SK-N-SH treated with all-trans-retinoic acid at 6 μM for 48 hours (cell line): ENCODE results near the gene EIF4ENIF1.
A peak's percentile ranks its signal among the peaks of the same experiment; 100 is the strongest.

Experiments used
- ATAC-seq: fragments of 200-7000 bp; cut with Tn5 transposase; 3 replicates; pipeline ENCODE4 v1.9.1; 2020; ENCODE audit warnings: mild to moderate bottlenecking, moderate library complexity
- ARNTL ChIP-seq: fragments of 450-650 bp; formaldehyde crosslinking; IDR thresholded peaks from 2 replicates; pipeline ENCODE4 v1.5.0; 2020; ENCODE audit warnings: low read depth, mild to moderate bottlenecking, moderate library complexity, borderline replicate concordance
- BACH2 ChIP-seq: fragments of 250-450 bp; sonication (Bioruptor Pico); IDR thresholded peaks from 2 replicates; pipeline ENCODE4 v1.9.0; 2021; ENCODE audit warnings: mild to moderate bottlenecking, borderline replicate concordance
- CREB5 ChIP-seq: fragments of 250-450 bp; sonication (Bioruptor Pico); IDR thresholded peaks from 2 replicates; pipeline ENCODE4 v1.5.1; 2020; ENCODE audit warnings: low read depth, mild to moderate bottlenecking, moderate library complexity
- CSDC2 ChIP-seq: fragments of 250-450 bp; sonication (Bioruptor Pico); IDR thresholded peaks from 2 replicates; pipeline ENCODE4 v1.5.0; 2020; ENCODE audit warnings: mild to moderate bottlenecking, moderate library complexity
- CSRNP3 ChIP-seq: fragments of 250-450 bp; sonication (Bioruptor Pico); IDR thresholded peaks from 2 replicates; pipeline ENCODE4 v1.5.1; 2021; ENCODE audit warnings: mild to moderate bottlenecking, moderate library complexity
- ISL1 ChIP-seq: fragments of 250-450 bp; sonication (Bioruptor Pico); IDR thresholded peaks from 2 replicates; pipeline ENCODE4 v2.1.2; 2022; ENCODE audit warnings: mild to moderate bottlenecking, moderate library complexity
- OSR1 ChIP-seq: fragments of 250-450 bp; sonication (Bioruptor Pico); IDR thresholded peaks from 2 replicates; pipeline ENCODE4 v1.8.0; 2022; ENCODE audit warnings: moderate library complexity, mild to moderate bottlenecking, inconsistent platforms
- POU6F1 ChIP-seq: fragments of 250-450 bp; sonication (Bioruptor Pico); IDR thresholded peaks from 2 replicates; pipeline ENCODE4 v1.8.0; 2021; ENCODE audit warnings: low read depth, mild to moderate bottlenecking, moderate library complexity, borderline replicate concordance
- PPARA ChIP-seq: fragments of 250-450 bp; sonication (Bioruptor Pico); IDR thresholded peaks from 2 replicates; pipeline ENCODE4 v1.5.0; 2020; ENCODE audit warnings: mild to moderate bottlenecking, borderline replicate concordance
- SNAI2 ChIP-seq: fragments of 250-450 bp; sonication (Bioruptor Pico); IDR thresholded peaks from 2 replicates; pipeline ENCODE4 v1.5.0; 2020; ENCODE audit warnings: mild to moderate bottlenecking, moderate library complexity
- TCF4 ChIP-seq: fragments of 250-450 bp; sonication (Bioruptor Pico); IDR thresholded peaks from 2 replicates; pipeline ENCODE4 v1.8.0; 2021; ENCODE audit warnings: mild to moderate bottlenecking, moderate library complexity, borderline replicate concordance
- TOX ChIP-seq: fragments of 250-450 bp; sonication (Bioruptor Pico); IDR thresholded peaks from 2 replicates; pipeline ENCODE4 v1.8.0; 2021; ENCODE audit warnings: mild to moderate bottlenecking, moderate library complexity, borderline replicate concordance
- TSHZ2 ChIP-seq: fragments of 250-450 bp; sonication (Bioruptor Pico); IDR thresholded peaks from 2 replicates; pipeline ENCODE4 v1.5.0; 2020; ENCODE audit warnings: mild to moderate bottlenecking, moderate library complexity
- ZC3H10 ChIP-seq: fragments of 250-450 bp; sonication (Bioruptor Pico); IDR thresholded peaks from 2 replicates; pipeline ENCODE4 v1.5.1; 2021; ENCODE audit warnings: mild to moderate bottlenecking, moderate library complexity
- ZFP3 ChIP-seq: fragments of 250-450 bp; sonication (Bioruptor Pico); IDR thresholded peaks from 2 replicates; pipeline ENCODE4 v1.5.0; 2020; ENCODE audit warnings: mild to moderate bottlenecking, moderate library complexity
- ZFP30 ChIP-seq: fragments of 450-650 bp; formaldehyde crosslinking; IDR thresholded peaks from 2 replicates; pipeline ENCODE4 v1.5.0; 2022; ENCODE audit warnings: mild to moderate bottlenecking, moderate library complexity
- ZNF565 ChIP-seq: fragments of 450-650 bp; formaldehyde crosslinking; conservative IDR thresholded peaks from 2 replicates; pipeline ENCODE4 v1.5.0; 2020; ENCODE audit warnings: low read depth, mild to moderate bottlenecking, moderate library complexity
- ZNF70 ChIP-seq: fragments of 450-650 bp; formaldehyde crosslinking; IDR thresholded peaks from 2 replicates; pipeline ENCODE4 v1.5.0; 2020; ENCODE audit warnings: mild to moderate bottlenecking, moderate library complexity
- ZNF8 ChIP-seq: fragments of 450-650 bp; formaldehyde crosslinking; IDR thresholded peaks from 2 replicates; pipeline ENCODE4 v1.5.0; 2020; ENCODE audit warnings: mild to moderate bottlenecking, moderate library complexity

The EIF4ENIF1 gene

GRCh38 chr22:31465307-31465706, 24.3 kb downstream of the EIF4ENIF1 start:
- ATAC-seq, result no peak
- no peak for TF ChIP-seq ZFP3 (CRISPR knock-in tag)

- ATAC-seq, result no peak
- TF ChIP-seq CSRNP3 (no peak), ZFP30 (CRISPR knock-in tag) (no peak), ZNF8 (CRISPR knock-in tag) (no peak), ISL1 (CRISPR knock-in tag) (no peak), ZC3H10 (no peak), BACH2 (no peak), PPARA (no peak), OSR1 (CRISPR knock-in tag) (no peak), CSDC2 (CRISPR knock-in tag) (no peak), TCF4 (CRISPR knock-in tag) (no peak), TOX (CRISPR knock-in tag) (no peak), CREB5 (CRISPR knock-in tag) (no peak)
These were observed 27.9 kb downstream of the EIF4ENIF1 start for GRCh38 chr22:31461699-31462098.

GRCh38 chr22:31451709-31452571, 37.7 kb downstream of the EIF4ENIF1 start:
- ATAC-seq, result peak; percentile 91
- peak; percentile 47 for TF ChIP-seq ISL1 (CRISPR knock-in tag)
- no peak for TF ChIP-seq ZNF8 (CRISPR knock-in tag)

- no peak for ATAC-seq
- TF ChIP-seq CREB5 (CRISPR knock-in tag) (no peak), ZFP3 (CRISPR knock-in tag) (no peak), CSDC2 (CRISPR knock-in tag) (no peak), ZNF565 (no peak)
These were observed 40.1 kb downstream of the EIF4ENIF1 start for GRCh38 chr22:31449506-31449905.

GRCh38 chr22:31448382-31448781, 41.3 kb downstream of the EIF4ENIF1 start:
- TF ChIP-seq CSRNP3 (no peak), POU6F1 (CRISPR knock-in tag) (no peak), ARNTL (no peak), SNAI2 (CRISPR knock-in tag) (no peak), PPARA (no peak), TSHZ2 (CRISPR knock-in tag) (no peak), ZNF70 (CRISPR knock-in tag) (no peak), ISL1 (CRISPR knock-in tag) (no peak)
- no peak for ATAC-seq
